Mesangial cell (primary cell): ENCODE measurements around the gene NBPF1. TPM values are rescaled to one million over a fixed set of nuclear protein-coding genes. Genes with fewer than 3 reads are reported as not detected.

Experiments
- total RNA-seq: library from RNA; depleted of rRNA; stranded (reverse); fragments of >200 nt; gene quantifications from 2 replicates; pipeline ENCODE4 v1.2.3, GENCODE V29; 2015

NBPF1 gene
- total RNA-seq, result 7.2 and 12.2 TPM in 2 replicates

DNA sequence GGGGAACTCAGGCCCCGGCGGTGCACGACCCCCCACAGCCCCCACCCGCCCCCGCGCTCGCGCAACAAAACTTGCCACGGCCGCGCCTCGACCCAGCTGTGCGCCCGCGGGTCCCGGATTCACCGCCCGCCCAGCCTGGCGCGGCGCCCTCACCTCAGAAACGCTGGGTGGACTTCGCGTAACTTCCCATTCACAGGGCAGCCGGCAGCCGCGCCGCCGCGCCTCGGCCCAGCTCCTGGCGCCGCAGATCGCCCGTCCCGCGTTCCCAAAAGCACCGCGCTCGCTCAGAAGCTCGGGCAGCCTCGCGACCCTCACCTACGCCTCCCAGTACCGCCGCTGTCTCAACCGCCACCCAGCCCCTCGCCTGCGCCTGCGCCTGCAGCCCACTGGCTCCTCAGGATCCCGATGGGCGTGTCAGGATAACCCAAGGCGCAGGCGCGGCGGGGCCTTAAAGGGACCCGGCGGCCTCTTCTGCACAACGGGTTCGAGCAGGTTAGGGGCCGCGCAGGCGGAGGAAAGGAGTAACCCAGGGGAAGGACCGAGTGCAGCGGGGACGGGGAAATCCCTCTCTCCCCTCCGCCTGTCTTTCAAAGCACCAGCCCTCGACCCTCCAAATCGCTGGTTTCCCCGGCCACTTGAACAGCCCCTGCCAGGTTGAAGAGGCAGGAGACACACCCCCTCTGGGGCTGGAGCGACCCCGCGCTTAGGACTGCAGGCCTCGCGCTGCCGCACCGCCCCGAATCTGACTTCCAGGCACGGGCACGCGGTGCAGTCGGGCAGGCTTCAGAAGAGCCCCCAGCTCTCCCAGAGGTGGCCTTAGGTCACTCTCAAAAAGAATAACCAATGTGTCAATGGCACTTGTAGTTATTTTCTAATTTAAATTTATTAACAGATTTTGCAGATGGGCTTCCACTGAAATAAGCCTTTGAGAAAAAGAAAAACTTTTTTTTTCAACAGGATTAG, at the start of gene NBPF1:
Gene NBPF1, minus strand, starts transcription at position 380 of the 963 bp plus-strand sequence.

GRCh38 chr1:16514107-16515055, 99.0 kb downstream of the NBPF1 start, which contains the start of gene RNU1-1:
Gene RNU1-1 (minus strand): TSS chr1:16514285.

Other genes with a start within 250 kb of the NBPF1 start
- 66.8 and 92.7 TPM in 2 replicates for gene SZRD1, start 246.3 kb downstream of the NBPF1 start, total RNA-seq
- gene SPATA21, start 176.1 kb downstream of the NBPF1 start, total RNA-seq, result not detected in 2 replicates
- gene NECAP2, start 172.8 kb downstream of the NBPF1 start, total RNA-seq, result 95.5 and 100 TPM in 2 replicates
- gene RNU1-1, start 99.3 kb downstream of the NBPF1 start, total RNA-seq, result under 0.01 TPM in 2 replicates
- gene RNU1-3, start 53.4 kb upstream of the NBPF1 start, total RNA-seq, result under 0.01 TPM in 2 replicates
- under 0.01 TPM in 2 replicates for gene RNU1-4, start 127.0 kb upstream of the NBPF1 start, total RNA-seq